Measurements from ENCODE around the gene ANKRD62.

ANKRD62 gene

GRCh38 chr18:12059334-12060181 is 34.1 kb upstream of the ANKRD62 start:
- TF ChIP-seq REST (tag by site-specific recombination; IDR thresholded peaks at IDR 0.05) (no peak), ZNF658 (tag by site-specific recombination; IDR thresholded peaks at IDR 0.05) (no peak), ZNF704 (tag by site-specific recombination; IDR thresholded peaks at IDR 0.05) (no peak), ZNF521 (tag by site-specific recombination; IDR thresholded peaks at IDR 0.05) (no peak), ZBTB20 (tag by site-specific recombination; IDR thresholded peaks at IDR 0.05) (no peak), KLF8 (tag by site-specific recombination; IDR thresholded peaks at IDR 0.05) (no peak), ZNF214 (tag by site-specific recombination; IDR thresholded peaks at IDR 0.05; ENCODE audit: borderline replicate concordance) (no peak), PRDM6 (tag by site-specific recombination; IDR thresholded peaks at IDR 0.05) (no peak), ZNF398 (tag by site-specific recombination; IDR thresholded peaks at IDR 0.05) (no peak), TCF7L2 (IDR thresholded peaks at IDR 0.05; ENCODE audit: borderline replicate concordance, low read depth, low read length) (no peak), ZNF624 (tag by site-specific recombination; IDR thresholded peaks at IDR 0.05) (no peak), ZNF133 (tag by site-specific recombination; IDR thresholded peaks at IDR 0.05) (no peak), ZNF350 (tag by site-specific recombination; IDR thresholded peaks at IDR 0.05) (no peak), ZNF138 (tag by site-specific recombination; IDR thresholded peaks at IDR 0.05; ENCODE audit: borderline replicate concordance) (no peak), ZNF518A (tag by site-specific recombination; conservative IDR thresholded peaks at IDR 0.05; ENCODE audit: low read depth) (no peak), SP3 (tag by site-specific recombination; IDR thresholded peaks at IDR 0.05) (no peak)
- H3K36me3 ChIP-seq (ENCODE audit: control insufficient read depth in 2 of 2, insufficient read depth in 1 of 2, low read length in 2 of 2) = no peaks in the 10 kb centered on the region
- no peaks in the 10 kb centered on the region for H3K9me3 ChIP-seq (ENCODE audit: control insufficient read depth, insufficient read depth, low read depth, low read length)
- no peak overlapping the region for H3K4me3 ChIP-seq (ENCODE audit: low read depth, low read length)
- ChIA-PET CTCF (interaction anchor here (0.7 kb wide), 1 partner anchor 26 kb away, joined by 3 read pairs; no protein-coding TSS in a partner anchor), POLR2A (no interaction called here)
- no peaks in the 10 kb centered on the region for H3K4me1 ChIP-seq (ENCODE audit: control insufficient read depth, insufficient read depth, low read length)
- no peak overlapping the region for H3K27ac ChIP-seq (ENCODE audit: extremely low read depth, low read depth, low read length)

Data from HEK293 (cell line).